K562 (cell line): ENCODE data around the gene F2.

ENCODE experiments used
- ELF4 ChIP-seq: fragments of 450-650 bp; formaldehyde crosslinking; IDR thresholded peaks from 2 replicates; pipeline ENCODE4 v1.4.0; 2022; ENCODE audit warnings: missing genetic modification characterization
- RFX5 ChIP-seq: IDR thresholded peaks from 2 replicates; pipeline ENCODE4 v1.6.1; 2011; ENCODE audit warnings: low read depth, mild to moderate bottlenecking, improper control_type of control experiment, low read length
- STAT5A ChIP-seq: IDR thresholded peaks from 2 replicates; pipeline ENCODE4 v1.6.1; 2012; ENCODE audit warnings: low read length, inconsistent platforms, borderline replicate concordance
- ZBTB7A ChIP-seq: IDR thresholded peaks from 2 replicates; pipeline ENCODE4 v1.6.1; 2011; ENCODE audit warnings: low read depth, mild to moderate bottlenecking, low read length, moderate library complexity, borderline replicate concordance; ENCODE audit not compliant: control insufficient read depth
- TF ChIP-seq, protein P1 (sequence below), 3 experiments: IDR thresholded peaks in 2 of 3; conservative IDR thresholded peaks in 1 of 3; 2 replicates each; pipeline ENCODE4 v1.5.1; 2011 to 2012; ENCODE audit warnings: low read length in 3 of 3, mild to moderate bottlenecking in 3 of 3, control low read depth in 2 of 3, improper control_type of control experiment in 1 of 3, inconsistent platforms in 1 of 3, low read depth in 1 of 3, mixed read lengths in 1 of 3, moderate library complexity in 1 of 3; ENCODE audit not compliant: insufficient read depth in 2 of 3
- TF ChIP-seq, protein P2 (sequence below), 2 experiments: fragments of 450-650 bp; IDR thresholded peaks; 2 replicates each; pipeline ENCODE4 v1.6.1; 2018; ENCODE audit warnings: mild to moderate bottlenecking in 2 of 2, low read depth in 1 of 2; ENCODE audit not compliant: partially characterized antibody in 2 of 2

DNA sequence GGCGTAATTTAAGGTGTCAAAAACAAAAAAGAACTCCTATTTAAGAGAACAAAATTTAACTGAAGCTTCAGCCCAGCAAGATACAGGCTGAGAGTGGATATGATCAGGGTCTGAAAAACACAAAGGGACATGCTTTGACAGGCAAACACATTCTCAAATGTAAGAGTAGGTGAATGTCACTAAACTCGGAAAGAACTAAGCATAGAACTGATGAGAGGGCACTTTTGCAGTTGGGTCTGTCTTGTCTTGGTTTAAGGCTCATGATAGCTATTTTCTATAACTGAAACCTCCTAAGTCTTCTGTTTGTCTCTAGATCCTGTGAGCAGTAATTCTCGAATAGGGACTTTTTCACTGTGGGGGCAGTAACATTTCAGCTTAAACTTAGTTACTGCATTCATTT, 27.0 kb downstream of the F2 start:
- TF ChIP-seq, protein P1, sequence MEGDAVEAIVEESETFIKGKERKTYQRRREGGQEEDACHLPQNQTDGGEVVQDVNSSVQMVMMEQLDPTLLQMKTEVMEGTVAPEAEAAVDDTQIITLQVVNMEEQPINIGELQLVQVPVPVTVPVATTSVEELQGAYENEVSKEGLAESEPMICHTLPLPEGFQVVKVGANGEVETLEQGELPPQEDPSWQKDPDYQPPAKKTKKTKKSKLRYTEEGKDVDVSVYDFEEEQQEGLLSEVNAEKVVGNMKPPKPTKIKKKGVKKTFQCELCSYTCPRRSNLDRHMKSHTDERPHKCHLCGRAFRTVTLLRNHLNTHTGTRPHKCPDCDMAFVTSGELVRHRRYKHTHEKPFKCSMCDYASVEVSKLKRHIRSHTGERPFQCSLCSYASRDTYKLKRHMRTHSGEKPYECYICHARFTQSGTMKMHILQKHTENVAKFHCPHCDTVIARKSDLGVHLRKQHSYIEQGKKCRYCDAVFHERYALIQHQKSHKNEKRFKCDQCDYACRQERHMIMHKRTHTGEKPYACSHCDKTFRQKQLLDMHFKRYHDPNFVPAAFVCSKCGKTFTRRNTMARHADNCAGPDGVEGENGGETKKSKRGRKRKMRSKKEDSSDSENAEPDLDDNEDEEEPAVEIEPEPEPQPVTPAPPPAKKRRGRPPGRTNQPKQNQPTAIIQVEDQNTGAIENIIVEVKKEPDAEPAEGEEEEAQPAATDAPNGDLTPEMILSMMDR (IDR thresholded peaks at IDR 0.05 in 2 of 3, conservative IDR thresholded peaks at IDR 0.05 in 1 of 3; ENCODE audit: insufficient read depth in 2 of 3, low read depth in 1 of 3, low read length in 3 of 3): no peak
- TF ChIP-seq, protein P2, sequence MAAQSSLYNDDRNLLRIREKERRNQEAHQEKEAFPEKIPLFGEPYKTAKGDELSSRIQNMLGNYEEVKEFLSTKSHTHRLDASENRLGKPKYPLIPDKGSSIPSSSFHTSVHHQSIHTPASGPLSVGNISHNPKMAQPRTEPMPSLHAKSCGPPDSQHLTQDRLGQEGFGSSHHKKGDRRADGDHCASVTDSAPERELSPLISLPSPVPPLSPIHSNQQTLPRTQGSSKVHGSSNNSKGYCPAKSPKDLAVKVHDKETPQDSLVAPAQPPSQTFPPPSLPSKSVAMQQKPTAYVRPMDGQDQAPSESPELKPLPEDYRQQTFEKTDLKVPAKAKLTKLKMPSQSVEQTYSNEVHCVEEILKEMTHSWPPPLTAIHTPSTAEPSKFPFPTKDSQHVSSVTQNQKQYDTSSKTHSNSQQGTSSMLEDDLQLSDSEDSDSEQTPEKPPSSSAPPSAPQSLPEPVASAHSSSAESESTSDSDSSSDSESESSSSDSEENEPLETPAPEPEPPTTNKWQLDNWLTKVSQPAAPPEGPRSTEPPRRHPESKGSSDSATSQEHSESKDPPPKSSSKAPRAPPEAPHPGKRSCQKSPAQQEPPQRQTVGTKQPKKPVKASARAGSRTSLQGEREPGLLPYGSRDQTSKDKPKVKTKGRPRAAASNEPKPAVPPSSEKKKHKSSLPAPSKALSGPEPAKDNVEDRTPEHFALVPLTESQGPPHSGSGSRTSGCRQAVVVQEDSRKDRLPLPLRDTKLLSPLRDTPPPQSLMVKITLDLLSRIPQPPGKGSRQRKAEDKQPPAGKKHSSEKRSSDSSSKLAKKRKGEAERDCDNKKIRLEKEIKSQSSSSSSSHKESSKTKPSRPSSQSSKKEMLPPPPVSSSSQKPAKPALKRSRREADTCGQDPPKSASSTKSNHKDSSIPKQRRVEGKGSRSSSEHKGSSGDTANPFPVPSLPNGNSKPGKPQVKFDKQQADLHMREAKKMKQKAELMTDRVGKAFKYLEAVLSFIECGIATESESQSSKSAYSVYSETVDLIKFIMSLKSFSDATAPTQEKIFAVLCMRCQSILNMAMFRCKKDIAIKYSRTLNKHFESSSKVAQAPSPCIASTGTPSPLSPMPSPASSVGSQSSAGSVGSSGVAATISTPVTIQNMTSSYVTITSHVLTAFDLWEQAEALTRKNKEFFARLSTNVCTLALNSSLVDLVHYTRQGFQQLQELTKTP (IDR thresholded peaks at IDR 0.05; ENCODE audit: low read depth in 1 of 2, partially characterized antibody in 2 of 2): no peak
- TF ChIP-seq ZBTB7A (no peak), ELF4 (CRISPR knock-in tag) (no peak), STAT5A (no peak), RFX5 (no peak)
